ENCODE measurements around the gene IL17RE.

GRCh38 chr3:9863058-9863772, 39.4 kb upstream of the IL17RE start:
- TF ChIP-seq CTCF (IDR thresholded peaks at IDR 0.05): no peak
- TF ChIP-seq POLR2A (IDR thresholded peaks at IDR 0.05): no peak

All from right lobe of liver (tissue), 4 donors.